ENCODE results near the gene AOPEP.
A peak's percentile ranks its signal among the peaks of the same experiment; 100 is the strongest.

The AOPEP gene

DNA sequence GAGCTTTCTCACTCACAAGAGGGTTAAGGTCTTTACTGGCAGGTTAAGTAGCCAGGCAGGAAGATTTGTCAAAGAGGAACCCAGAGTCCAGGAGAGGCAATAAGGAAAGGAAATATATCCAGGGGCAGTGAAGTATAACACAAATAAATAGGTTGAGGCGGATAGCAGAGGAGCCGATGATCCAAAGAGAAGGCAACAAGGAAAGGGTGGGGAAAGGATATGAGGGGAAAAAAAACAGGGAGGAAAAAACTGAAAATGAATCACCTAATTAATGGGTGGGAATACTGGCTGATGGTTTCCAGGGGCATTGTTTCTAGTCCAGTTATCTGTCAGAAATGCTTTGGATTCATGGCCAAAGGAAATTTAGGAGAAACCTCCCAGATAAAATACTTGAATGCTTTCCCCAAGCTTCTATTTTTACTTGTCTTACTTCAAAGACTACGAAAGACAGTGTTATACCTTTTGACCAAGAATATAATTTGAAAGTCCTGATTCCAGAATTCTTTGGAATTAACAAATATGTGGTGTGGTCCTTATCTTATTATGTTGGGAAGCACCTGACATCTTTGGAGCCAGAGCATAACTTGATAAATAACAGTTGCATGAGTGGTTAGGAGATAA is 146.5 kb downstream of the AOPEP start:
- no peak for DNase-seq

DNA sequence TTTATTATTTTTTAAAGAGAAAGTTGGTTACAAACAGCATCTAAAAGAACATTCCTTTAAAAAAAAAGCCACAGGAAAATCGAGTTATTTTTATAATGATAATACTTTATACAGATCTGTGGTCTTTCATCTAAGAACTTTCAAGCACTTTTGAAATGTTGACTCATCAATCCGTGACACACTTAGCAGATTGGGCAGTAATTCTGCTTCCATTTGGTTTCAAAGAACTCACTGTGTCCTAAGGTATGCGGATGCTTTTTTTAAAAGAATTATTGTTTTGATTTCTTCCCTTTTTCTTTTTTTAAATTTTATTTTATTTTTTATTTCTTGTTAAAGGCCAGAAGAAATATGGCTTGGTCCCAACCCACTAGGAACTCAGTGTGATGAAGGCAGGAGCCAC is 147.8 kb downstream of the AOPEP start:
- no peak for DNase-seq

DNA sequence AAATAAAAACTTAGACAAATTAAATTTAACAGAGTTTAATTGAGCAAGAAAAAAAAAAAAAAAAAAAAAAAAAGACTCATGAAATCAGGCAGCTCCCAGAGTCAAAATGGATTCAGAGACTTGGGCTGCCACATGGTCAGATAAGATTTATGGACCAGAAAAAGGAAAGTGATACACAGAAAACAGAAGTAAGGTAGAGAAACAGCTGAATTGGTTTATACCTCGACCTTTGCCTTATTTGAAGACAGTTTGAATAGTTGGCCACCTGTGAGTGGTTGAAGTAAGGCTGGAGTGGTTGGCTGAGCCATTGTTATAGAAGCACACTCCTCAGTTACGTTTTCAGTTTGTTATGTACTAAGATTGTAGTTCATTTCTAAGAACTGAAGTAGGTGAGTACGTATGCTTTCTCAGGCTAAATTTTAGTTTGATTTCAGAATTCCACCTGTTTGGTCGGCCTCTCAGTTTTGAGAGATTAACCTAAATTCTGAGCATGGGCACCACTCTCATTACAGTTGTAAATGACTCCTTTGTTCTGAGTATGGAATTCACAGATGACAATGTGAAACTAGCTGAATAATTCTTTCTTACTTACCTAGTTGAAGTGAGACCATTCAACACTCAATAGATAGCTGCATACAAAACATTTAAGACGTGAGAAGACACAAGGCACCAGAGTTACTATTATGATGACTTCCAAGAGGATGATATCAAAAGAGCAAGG is 149.0 kb downstream of the AOPEP start:
- no peak for DNase-seq

DNA sequence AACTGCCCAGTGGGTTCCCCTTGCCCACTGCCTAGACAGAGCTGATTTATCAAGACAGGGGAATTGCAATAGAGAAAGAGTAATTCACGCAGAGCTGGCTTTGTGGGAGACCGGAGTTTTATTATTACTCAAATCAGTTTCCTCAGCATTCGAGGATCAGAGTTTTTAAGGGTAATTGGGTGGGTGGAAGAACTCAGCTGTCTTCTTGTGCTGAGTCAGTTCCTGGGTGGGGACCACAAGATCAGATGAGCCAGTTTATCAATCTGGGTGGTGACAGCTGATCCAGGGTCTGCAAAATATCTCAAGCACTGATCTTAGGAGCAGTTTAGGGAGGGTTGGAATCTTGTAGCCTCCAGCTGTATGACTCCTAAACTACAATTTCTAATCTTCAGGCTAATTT is 152.3 kb downstream of the AOPEP start:
- DNase-seq: peak; percentile 32

DNA sequence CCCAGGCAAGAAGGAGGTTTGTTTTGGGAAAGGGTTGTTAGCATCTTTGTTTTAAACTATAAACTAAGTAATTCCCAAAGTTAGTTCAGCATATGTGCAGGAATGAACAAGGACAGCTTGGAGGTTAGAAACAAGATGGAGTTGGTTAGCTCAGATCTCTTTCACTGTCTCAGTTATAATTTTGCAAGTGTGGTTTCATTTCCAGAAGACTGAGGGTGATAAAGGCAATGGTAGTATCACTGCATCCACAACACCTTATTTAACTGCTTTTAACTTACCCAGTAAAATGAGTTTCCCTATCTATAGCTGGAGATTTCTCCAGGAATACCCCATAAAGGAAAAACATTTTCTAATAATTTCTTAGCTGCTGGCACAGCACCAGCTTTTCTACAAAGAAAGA is 152.7 kb downstream of the AOPEP start:
- no peak for DNase-seq

DNA sequence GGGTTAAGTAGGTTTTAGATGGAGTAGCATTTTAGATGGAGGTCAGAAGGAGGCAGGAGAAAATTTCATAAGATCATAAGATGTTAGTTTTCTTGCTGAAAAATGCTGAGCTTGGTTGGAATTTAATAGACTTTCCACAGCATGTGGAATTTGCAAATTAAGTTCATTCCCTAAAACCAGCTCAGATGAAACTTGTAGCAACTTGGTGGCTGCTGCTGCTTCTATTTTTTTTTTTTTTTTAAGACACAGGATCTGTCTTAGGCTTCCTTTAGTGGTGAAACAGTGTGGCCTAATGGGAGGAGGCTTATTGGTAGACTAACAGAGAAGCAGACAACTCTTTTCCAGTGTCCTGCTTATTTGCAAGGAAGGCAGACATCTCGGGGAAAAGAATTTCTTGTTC is 154.5 kb downstream of the AOPEP start:
- no peak for DNase-seq

DNA sequence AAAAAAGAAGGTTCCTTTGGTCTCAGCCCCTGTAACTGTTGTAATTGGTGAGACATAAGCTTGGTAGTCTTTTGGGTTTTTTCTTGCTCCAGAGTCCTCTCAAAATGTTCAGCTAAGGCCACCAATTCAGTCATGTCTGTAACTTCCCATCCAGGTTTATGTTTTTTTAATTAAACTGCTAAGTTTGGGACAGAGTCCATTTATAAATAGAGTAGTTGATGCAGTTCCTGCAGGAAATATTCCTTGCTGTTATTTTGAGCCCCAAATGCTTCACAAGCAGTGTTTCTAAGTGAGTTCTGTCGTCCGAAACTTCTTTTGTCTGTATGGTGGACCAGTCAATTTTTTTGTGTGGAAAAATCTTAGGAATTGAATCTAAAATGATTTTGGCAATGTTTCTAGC is 155.0 kb downstream of the AOPEP start:
- DNase-seq: no peak

DNA sequence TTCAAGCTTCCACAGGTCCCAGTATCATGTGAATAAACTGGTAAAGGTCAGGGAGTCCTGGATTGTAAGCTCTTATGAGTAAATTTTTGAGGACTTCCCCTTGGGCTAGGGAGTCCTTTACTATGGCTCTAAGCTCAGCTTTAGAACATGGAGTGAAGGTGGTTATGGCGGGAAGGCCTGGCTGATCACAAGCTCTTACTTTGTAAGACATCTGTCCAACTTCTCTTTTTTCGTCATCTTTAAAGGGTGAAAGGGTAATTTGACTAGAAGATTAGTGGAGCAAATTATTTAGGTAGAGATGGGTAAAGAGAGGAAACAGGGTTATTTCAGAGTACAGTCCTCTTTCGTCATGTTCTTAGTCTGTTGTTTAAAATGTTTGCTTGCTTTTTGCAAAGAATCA is 155.4 kb downstream of the AOPEP start:
- DNase-seq: no peak

DNA sequence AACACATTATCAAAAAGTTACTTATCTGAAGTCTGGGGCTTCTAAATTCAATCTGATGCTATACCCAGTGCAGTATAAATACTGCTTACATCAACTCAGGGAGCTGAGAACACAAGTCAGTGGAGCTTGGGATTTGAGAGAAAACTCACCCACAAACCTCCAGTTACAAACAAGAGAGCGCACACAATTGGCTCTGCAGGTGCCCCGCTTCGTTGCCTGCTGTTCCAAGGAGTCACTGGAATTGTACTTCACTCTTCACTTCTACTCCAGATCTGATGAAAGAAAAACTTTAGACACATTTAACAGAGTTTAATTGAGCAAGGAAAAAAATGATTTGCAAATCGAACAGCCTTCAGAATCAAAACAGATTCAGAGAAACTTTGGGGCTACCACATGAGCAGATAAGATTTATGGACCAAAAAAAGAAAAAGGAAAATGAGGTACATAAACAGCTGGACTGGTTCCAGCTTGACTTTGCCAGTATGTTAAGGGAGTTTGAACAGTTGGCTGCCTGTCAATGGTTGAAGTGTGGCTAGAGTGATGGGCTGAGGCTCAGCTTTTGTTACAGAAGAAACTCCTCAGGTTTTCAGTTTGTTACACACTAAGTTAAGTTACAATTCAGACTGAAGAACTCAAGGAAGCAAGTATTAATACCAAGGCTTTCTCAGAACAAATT is 156.6 kb downstream of the AOPEP start:
- DNase-seq: no peak

DNA sequence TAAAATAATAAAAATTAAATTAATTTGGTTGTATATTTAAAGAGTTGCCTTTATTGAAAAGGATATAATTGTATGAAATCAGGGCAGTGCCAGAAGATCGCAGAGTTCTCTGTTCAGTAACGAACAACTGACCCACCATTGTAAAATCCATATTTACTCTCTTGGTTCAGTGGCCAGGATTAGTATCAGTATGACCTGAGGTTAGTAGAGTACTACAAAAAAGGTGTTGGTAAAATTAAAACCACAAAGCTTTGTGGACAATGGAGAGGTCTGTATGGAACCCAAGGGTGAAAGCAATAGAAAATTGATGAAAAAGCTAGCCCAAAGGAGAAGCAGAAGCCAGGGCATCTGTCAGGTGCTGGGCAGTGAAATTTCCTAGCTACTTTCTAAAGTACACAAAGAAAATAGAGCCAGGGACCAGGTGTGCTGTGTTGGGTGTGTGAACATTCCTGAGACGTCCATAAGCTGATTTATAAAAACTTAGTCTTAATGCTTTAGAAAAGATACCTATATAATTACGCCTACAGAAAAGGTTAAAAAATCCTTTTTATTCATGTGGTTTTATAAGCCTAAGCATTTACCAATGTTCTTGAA is 159.5 kb downstream of the AOPEP start:
- DNase-seq: no peak

DNA sequence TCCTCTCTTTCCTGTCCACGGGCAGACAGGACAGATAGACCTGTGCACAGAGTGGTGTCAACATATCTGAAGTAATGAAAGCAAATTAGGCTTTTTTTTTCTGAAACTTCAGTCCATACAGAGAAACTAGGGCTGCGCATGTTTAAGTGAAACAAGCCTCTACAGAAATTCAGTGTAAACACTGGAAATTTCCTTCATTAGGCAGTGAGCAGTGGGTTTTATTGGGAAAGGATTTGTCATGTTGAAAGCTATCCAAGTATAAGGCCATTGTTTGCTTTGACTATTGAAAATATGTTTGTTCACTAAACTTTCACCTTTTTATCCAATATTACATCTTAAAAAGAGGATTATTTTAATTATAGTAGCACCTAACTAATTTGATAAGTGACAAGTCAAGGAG is 161.2 kb downstream of the AOPEP start:
- DNase-seq: no peak

DNA sequence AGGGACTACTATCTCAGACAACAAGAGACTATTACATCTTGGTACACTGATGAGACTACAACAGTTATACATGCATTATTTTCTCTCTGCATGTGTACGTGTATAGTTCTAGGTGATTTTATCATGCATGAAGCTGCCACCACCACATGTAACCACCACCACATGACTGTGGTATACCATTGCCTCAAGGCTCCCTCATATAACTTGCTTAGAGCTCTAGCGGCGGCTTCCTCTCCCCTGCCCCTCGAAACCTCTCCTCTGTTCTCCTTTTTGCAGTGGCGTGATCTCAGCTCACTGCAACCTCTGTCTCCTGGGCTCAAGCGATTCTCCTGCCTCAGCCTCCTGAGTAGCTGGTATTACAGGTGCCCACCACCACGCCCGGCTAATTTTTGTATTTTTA is 162.3 kb downstream of the AOPEP start:
- no peak for DNase-seq

DNA sequence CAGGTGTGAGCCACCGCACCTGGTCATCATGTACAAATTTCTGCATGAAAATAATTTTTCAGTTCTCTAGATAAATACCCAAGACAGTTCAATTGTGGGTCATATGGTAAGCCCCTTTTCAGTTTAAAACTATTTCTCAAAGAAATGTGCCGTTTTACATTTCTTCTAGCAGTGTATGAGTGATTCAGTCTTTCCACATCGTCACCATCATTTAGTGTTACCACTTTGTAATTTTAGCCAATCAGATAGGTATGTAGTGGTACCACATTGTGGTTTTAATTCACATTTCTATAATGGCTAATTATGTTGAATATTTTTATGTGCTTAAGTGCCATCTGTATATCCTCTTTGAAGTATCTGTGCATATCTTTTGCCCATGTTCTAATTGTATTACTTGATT is 163.1 kb downstream of the AOPEP start:
- no peak for DNase-seq

DNA sequence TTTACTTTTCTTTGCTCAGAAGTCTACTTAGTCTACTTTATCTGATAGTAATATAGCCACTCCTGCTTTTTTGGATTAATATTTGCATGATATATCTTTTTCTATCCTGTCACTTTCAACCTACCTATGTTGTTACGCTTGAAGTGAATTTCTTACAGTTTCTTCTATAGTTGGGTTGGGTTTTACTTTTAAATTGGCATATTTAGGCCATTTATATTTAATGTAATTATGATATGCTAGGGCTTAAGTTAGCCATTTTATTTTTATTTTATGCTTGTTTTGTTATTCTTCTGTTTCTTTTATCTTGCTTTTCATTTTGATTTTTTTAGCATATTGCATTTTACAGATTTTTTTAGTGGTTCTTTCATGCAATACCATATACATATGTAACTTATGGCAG is 164.7 kb downstream of the AOPEP start:
- DNase-seq: no peak

DNA sequence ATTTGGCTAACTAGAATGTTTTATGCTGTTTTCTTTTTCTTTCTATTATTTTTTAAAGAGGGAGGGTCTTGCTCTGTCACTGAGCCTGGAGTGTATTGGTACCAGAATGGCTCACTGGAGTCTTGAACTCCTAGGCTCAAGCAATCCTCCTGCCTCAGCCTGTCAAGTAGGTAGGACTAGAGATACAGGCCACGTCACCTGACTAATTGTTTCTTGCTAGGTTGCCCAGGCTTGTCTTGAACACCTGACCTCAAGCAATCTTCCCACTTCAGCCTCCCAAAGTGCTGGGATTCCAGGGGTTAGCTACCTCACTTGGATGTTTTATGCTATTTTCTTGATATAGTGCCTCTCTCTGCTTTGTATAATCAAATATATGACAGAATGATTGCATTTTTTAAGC is 166.2 kb downstream of the AOPEP start:
- DNase-seq: no peak

DNA sequence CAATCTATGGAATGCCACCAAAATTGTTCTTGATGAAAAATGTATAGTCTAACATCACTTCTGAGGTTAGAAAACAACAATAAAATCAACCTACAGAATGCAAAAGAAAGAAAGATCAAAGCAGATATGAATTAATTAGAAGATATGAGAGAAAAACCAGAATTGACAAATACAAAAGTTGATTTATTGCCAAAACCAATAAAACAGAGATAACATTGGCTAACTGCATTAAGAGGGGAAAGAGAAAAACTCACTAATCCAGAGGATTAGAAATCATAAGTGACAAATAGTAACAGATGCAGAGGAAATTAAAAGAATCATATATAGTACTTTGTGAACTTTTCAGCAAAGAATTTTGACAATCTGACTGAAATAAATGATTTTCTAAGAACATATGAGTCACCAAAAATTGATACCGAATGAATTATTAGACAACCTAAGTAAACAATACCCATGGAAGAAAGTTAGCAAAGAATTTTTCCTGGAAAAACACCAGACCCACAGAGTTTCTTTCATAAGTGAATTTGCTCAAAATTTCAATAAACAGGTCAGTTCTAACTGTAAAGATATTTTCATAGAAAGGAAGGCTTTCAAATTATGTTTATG is 167.7 kb downstream of the AOPEP start:
- no peak for DNase-seq

DNA sequence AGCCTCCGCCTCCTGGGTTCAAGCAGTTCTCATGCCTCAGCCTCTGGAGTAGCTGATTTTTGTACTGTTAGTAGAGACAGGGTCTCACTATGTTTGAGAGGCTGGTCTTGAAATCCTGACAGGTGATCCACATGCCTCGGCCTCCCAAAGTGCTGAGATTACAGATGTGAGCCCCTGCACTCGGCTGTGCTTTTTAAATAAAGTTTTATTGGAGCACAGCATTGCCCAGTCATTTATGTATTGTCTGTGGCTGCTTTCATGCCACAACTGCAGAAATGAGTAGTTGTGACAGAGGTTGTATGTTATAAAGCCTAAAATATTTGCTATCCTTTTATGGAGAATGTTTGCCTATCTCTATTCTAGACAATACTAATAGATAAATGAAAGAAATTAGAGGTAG is 169.2 kb downstream of the AOPEP start:
- no peak for DNase-seq

DNA sequence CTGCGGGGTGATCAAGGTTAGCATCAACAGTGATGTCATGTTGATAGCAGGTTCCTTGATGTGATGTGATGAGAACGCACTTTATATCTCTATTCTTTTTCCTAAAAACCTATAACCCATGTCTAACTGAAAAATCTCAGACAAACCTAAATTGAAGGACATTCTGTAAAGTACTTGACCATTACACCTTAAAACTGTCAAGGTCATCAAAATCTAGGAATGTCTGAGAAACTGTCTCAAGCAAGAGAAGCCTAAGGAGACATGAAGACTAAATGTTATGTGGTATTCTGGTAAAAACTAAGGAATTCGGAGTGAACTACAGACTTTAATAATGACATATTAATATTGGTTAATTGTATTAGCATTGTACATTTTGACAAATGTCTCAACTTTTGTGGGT is 170.0 kb downstream of the AOPEP start:
- no peak for DNase-seq

DNA sequence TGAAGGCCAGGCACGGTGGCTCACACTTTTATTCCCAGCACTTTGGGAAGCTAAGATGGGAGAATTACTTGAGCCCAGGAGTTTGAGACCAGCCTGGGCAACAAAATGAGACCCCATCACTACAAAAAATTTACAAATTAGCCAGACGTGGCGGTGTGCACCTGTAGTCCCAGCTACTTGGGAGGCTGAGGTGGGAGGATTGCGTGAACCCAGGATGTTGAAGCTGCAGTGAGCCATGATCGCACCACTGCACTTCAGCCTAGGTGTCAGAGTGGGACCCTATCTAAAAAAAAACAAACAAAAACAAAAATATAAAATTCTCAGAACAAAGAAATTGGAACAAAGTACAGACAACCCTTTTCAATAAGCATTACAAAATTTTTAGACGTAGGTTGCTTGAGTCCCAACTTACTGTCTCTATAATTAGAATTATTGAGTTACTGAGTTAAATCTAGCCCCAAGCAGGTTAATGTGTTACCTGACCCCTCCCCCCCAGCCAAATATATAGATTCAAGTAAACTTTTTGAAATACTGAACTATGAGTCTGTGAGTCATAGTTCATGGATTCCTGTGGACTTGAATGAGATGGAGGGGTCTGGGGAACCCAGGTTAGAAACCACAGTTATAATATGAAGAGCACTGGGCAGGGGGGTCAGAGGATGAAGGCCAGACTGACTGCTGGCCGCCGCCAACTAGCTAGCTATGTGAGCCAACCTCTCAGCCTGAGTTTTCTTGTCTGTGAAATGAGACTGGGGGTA is 173.1 kb downstream of the AOPEP start:
- DNase-seq: no peak

DNA sequence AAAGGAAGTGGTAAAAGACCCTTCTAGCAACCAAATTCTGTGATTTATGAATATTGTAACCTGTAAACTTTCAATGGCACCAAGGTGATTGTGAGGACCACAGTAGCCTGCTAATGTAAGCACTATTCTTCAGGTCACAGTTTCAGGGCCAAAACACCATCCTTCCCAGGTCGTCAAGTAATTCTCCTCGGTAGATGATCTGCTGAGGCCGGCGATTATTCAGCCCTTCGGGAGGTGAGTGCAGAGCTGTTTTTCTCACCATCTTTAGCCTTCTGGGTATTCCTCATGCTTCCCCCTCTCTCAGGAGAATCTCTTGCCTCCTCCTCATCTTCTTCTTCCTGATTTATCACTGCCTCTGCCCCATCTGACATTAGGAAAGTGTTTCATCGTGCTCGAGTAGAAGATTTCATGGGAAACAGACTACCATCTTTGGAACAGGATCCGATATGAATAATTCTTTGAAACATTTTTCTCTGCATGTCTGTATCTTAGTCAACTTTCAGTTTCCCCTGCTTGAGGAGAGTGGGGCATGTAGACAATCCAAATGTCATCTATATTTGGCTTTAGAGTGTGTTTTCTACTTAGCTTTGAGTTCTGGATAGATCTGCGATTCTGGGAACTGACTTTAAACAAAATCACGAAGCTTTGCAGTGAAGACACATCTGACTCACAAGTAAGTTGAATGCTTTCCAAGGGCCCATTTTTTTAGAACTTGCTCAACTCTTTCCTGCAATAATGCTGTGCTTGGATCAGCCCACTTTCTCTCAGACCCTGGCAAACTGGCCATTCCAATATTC is 173.9 kb downstream of the AOPEP start:
- no peak for DNase-seq

DNA sequence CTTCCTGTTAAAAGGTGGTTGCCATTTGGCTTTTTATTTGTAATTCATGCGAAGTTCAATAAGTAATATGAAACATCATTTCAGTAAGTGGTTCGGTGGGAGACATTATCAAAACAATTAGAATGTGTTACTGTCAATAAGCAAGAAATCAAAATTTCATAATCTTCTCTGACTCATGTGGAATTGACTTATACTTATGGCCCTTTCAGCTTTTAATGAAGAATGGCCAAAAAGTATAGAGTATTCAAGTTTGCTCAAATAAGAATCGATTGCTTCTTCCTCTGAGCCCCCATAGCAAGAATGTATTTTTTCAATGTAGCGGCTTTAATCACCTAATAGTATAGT is 174.5 kb downstream of the AOPEP start:
- no peak for DNase-seq

DNA sequence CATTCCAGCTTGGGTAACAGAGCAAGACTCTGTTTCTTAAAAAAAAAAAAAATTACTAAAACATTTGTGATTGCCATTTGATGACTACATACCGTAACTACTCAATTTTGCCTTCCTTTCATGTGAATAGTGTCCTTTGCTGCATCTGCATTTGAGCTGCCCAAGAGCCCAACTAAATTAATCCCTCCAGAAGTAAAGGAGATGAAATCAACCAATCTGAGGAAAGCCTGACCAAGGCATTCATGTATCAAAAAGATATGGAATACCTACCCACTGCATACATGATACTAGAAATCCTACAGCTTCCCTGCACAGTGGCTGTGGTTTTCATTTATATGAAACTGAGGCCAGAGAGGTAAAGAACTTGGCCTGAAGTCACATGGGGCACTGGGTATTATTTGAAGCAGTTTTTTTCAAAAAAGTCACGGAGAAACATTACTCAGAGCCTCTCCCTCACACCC is 177.5 kb downstream of the AOPEP start:
- DNase-seq: no peak

All from stimulated activated CD4-positive, alpha-beta T cell treated with anti-CD3 and anti-CD28 coated beads, Interleukin-1b, Interleukin-23, amount 100 ng/mL, for 48 hours (primary cell).